GM12873 (cell line): Measurements from ENCODE around the gene ENTHD1.

Source experiments
- CTCF ChIP-seq: IDR thresholded peaks from 2 replicates; pipeline ENCODE4 v1.5.1; 2012; ENCODE audit warnings: low read depth, mild to moderate bottlenecking, moderate library complexity, low read length, control low read depth; ENCODE audit not compliant: insufficient read depth; ENCODE audit errors: missing control alignments

The ENTHD1 gene

GRCh38 chr22:39765046-39765445 is 128.5 kb downstream of the ENTHD1 start:
- no peak for TF ChIP-seq CTCF

- no peak for TF ChIP-seq CTCF
Observed at GRCh38 chr22:39763276-39763675, 130.3 kb downstream of the ENTHD1 start.

- no peak for TF ChIP-seq CTCF
Observed at GRCh38 chr22:39750759-39751158, 142.8 kb downstream of the ENTHD1 start.

- TF ChIP-seq CTCF = no peak
Observed at GRCh38 chr22:39748877-39749276, 144.7 kb downstream of the ENTHD1 start.

- no peak for TF ChIP-seq CTCF
Observed at GRCh38 chr22:39746600-39747262, 146.8 kb downstream of the ENTHD1 start.

GRCh38 chr22:39745789-39746188 is 147.8 kb downstream of the ENTHD1 start:
- TF ChIP-seq CTCF = no peak

- no peak for TF ChIP-seq CTCF
Observed at GRCh38 chr22:39744353-39744752, 149.2 kb downstream of the ENTHD1 start.
